Activated gamma-delta T cell treated with anti-CD3 and anti-CD28 coated beads, Interleukin-2, amount 50 U/mL, for 16 hours (primary cell): ENCODE results near the gene PCP2.
"Not testable (repeated sequence)": the region's sequence is repeated elsewhere in the genome, so short reads cannot be mapped to it uniquely, and the experiment has no call there.

ENCODE experiments used
- DNase-seq: peaks from one replicate; pipeline ENCODE4 v3.0.0-alpha.2; 2020; ENCODE audit warnings: low read depth

The PCP2 gene

DNA sequence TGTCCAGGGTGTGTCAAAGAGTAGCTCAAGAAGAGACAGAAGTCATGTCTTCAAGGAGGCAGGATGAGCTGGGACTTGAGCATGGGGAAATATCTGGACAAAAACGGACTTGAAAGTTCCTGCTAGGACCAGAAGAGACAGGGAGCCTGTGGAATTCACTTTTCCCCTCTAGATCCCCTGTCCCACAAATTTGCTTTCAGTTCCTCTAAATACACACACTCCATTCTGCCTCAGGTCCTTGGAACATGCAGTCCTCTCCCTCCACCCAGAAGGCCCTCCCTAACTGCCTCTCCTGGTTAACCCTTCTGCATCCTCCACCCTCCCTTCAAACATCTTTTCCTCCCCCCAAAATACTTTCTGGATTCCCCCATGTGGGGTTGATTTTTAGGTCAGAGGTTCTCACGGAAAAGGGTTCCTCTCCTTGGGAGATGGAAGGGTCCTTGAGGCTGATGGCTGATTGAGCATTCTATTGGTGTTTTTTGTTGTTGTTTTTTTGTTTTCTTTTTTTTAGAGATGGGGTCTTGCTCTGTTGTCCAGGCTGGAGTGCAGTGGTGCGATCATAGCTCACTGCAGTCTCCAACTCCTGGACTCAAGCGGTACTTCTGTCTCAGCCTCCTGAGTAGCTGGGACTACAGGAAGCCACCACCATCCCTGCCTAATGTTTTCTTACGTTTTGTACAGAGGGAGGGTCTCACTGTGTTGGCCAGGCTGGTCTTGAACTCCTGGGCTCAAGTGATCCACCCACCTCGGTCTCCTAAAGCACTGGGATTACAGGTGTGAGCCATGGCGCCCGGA is 28.4 kb upstream of the PCP2 start:
- no peak for DNase-seq

DNA sequence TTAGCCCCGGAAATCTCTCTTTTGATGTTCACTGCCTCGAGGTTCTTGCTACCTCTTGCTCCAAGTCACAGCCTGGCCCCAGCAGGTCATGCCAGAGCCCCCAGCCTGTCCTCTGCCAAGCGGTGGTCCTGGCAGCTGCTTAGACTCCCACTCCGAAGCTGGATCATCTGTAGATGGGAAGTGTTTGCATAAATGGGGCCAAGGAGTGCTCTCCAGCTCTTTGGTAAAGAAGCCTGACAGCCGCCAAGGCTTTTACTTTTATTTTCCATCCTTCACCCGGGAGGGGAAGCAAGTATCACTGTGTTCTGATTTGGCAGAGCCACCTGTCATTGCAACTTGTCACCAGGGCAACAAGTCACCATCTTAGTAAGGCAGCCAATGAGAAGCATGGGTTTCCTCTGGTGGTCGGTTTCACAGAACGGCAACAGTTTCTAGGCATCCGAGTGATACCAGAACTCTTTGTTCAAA is 24.7 kb upstream of the PCP2 start:
- no peak for DNase-seq

DNA sequence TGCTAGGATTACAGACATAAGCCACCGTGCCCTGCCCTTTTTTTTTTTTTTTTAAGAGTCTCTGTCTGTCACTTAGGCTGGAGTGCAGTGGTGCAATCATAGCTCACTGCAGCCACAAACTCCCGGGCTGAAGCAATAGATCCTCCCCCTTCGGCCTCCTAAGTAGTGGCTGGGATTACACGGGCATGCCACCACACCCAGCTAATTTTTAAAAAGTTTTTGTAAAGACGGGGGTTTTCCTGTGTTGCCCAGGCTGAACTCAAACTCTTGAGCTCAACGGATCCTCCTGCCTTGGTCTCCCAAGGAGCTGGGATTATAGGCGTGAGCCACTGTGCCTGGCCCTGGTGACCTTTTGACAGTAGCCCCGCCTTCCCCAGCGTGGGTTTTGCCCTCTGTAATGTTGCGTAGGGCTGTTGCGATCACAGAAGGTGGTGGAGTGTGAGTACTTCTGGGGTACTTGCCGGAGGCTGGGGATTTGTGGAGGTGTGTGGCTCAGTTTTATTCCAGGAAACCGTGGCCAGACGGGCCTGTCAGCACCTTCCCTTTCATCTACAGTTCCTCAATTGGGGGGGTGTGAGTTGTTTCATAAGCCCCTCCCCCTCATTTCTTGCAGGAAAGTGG is 23.7 kb upstream of the PCP2 start:
- DNase-seq: no peak

DNA sequence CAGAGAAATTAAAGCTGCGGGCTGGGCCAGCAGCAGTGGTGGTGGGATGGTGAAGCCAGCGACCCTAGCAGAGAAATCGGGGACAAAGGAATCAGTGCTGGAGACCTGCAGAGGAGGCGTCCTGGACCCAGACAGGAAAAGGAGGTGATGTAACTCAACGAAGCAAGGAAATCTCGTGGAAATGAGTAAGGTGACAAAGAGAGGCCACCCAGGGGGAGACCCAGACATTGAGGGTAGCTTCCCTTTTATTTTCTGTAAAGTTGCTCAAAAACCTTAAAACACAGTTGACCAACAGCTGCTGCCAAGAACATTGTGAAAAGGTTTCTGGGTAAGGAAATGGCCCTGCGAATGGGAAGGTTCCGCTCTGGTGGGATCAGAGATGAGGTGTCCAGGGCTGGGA is 22.1 kb upstream of the PCP2 start:
- DNase-seq: no peak

DNA sequence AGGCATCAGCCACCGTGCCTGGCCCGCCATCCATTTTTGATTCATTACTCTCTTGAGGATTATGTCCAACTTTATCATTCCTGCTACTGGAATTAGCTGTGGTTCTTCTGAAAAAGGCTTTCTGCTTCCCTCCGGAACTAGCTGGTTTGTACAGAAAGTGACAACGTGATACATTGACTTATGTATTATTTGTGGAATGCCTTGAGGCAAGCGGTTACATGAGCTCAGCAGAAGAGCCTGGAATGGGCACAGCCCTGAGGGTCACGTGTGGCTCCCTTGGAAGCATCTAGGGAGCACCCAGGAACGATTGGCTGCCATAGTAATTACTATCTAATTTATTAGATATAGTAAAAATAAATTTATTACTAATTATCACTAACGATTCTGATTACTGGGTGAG is 20.9 kb upstream of the PCP2 start:
- no peak for DNase-seq

DNA sequence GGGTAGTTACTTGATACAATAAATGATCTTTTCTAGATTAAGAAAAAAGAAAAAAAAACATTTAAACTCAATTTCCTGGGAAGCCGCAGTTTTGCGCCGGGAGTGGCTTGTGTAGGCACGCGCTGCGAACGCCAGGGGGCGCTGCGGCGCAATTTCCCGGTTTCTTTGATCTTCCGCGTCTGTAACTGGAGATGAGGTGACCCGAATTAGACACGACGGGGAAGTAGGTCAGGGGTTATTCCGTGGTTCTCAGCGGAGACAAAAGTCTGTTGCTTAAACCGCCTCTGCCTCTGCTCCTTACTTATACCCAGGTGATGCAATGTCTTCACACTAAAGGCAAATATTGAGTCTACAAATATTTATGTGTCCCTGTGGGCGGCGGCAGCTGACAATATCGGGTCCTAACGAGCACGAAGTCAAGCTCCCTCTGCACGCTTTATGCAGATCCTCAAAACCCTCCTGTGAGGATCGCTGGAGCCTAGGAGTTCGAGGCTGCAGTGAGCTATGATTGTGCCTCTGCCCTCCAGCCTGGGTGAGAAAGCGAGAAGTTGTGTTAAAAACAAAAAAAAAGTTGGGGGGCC is 18.6 kb upstream of the PCP2 start:
- peak; percentile 83 for DNase-seq

DNA sequence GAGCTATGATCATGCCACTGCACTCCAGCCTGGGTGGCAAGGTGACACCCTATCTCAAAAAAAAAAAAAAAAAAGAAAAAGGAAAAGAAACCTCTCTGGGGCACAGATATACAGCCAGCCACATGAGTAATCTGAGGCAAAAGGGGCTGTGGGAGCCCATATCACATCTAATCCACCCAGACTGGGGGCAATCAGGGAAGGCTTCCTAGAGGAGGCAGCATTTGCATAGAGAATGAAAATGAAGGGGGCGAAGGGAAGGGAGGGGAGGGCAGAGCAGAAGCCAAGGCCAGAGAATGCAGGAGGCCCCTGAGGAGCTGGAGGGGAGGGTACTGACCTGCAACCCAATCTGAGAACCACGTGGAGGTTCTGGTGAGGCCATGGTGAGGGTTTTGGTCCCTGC is 16.6 kb upstream of the PCP2 start:
- no peak for DNase-seq

DNA sequence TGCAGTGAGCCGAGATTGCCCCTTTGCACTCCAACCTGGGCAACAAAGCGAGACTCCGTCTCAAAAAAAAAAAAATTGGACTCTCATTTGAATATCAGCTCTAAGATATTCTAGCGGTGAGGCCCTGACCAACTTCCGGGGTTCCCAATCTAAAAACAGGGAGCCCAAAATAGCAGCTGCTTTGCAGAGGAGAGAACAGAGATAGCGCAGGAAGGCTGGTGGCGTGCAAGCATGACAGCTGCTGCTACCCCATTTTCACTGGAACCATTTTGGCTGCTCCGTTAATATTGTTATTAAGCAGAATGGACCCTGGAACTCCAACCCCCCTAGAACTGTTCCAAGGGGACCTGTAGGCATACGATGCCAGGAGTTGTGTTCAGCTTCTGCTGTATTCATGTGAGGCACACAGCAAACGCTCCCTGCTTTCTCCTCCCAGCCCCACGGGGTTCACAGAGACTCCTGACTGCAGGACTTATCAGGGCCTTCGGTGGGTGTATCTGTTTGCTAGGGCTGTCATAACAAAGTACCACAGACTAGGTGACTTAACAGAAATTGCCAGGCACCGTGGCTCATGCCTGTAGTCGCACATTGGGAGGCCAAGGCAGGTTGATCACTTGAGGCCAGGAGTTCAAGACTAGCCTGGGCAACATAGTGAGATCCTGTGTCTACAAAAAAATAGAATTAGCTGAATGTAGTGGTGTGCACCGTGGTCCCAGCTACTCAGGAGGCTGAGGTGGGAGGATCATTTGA is 14.9 kb upstream of the PCP2 start:
- DNase-seq: no peak

DNA sequence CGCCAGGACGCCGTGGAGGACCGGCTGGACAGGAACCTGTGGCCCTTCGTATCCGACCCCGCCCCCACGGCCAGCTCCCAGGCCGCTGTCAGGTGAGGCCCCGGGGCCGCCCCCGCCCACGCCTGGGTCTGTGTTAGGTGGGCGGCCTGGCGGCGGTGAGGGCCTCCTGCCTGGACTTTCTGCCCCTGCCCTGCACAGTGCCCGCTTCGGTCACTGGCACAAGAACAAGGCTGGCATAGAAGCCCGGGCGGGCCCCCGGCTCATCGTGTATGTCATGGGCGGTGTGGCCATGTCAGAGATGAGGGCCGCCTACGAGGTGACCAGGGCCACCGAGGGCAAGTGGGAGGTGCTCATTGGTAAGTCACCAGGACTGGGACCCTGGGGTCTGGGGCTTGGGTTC is 13.6 kb upstream of the PCP2 start:
- DNase-seq: no peak

DNA sequence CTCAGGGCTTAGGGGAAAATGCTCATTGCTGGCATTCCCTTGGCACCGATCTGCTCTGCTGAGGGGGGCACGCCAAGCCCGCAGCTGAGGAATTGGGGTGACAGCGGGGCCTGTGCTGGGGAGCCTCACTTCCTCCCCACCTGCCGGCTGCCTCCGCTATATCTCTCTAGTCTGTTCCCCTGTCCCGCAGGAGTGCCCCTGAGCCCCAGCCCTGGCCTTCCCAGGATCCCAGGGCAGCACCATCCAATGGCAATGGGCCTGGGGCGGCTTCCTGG is 12.8 kb upstream of the PCP2 start:
- no peak for DNase-seq

DNA sequence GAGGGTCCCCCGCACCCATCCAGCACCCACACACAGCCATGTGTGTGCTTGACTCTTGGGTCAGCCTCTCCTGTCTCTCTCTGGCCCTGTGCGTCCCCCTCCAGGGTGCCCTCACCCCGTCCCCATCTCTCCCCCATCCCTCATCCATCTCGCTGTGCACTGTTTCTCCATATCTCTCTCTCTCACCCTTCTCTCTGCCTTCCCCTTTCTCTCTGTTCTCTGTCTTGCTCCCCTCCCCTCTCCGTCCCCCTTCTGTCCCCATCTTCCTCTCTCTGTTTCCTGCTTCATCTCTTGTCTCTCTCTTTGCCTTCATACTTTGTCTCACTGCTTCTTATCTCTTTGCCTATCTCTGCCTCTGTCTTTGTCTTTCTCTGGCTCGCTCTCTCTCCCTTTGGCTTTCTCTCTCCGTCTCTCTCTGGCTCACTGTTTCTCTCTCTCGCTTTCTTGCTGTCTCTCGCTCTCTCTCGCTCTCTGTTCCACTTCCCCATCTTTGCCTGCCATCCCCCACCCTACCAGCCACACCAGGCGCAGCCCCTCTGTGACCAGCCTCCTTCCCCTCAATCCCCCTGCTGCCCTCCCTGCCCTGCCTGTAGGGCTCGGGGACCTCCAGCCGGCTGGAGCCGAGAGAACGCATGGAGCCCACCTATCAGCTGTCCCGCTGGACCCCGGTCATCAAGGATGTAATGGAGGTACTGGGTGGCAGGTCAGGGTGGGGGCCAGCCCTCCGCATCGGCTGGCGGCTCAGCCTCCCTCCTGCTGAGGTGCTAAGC is 12.3 kb upstream of the PCP2 start:
- no peak for DNase-seq

DNA sequence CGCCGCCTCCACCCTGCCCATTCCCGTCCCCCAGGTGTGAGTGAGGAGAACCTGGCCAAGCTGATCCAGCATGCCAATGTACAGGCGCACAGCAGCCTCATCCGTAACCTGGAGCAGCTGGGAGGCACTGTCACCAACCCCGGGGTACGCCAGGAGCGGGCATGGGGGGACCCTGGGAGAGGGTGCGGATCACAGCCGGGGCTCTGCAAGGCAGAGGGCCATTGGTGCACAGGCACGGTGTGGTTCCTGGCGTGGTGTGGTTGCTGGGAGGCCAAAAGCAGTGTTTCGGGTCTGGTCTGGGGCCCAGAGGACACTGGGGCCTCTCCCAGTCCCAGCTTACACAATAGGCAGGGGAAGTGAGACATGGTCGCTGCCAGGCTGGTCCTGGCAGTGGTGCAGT is 11.6 kb upstream of the PCP2 start:
- no peak for DNase-seq

DNA sequence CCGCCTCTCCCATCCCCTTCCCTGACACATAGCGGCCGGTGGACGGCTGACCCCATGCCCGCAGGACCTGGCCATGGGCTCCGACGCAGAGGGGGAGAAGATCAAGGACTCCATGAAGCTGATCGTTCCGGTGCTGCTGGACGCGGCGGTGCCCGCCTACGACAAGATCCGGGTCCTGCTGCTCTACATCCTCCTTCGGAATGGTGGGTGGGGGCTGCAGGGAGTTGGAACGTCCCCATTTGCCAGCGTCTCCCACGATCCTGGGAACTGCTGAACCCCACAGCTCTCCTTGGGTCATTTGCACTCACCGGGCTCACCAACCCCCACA is 11.0 kb upstream of the PCP2 start:
- no peak for DNase-seq

DNA sequence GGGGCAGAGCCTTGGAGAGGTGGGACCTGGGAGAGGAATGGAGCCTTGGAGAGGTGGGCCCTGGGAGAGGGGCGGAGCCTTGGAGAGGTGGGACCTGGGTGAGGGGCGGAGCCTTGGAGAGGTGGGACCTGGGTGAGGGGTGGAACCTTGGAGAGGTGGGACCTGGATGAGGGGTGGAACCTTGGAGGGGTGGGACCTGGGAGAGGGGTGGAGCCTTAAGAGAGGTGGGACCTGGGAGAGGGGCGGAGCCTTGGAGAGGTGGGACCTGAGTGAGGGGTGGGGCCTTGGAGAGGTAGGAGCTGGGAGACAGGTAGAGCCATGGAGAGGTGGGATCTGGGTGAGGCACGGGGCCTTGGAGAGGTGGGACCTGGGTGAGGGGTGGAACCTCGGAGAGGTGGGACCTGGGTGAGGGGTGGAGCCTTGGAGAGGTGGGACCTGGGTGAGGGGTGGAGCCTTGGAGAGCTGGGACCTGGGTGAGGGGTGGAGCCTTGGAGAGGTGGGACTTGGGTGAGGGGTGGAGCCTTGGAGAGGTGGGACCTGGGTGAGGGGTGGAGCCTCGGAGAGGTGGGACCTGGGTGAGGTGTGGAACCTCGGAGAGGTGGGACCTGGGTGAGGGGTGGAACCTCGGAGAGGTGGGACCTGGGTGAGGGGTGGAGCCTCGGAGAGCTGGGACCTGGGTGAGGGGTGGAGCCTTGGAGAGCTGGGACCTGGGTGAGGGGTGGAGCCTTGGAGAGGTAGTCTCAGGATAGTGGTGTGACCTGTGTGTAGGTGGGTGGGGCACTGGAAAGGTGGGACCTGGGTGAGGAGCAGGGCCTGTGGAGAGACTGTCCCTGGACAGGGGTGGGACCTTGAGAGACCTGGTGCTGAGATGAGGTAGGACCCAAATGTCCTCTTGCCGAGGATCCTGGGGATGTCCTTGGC is 10.4 kb upstream of the PCP2 start:
- DNase-seq: not testable (repeated sequence)

DNA sequence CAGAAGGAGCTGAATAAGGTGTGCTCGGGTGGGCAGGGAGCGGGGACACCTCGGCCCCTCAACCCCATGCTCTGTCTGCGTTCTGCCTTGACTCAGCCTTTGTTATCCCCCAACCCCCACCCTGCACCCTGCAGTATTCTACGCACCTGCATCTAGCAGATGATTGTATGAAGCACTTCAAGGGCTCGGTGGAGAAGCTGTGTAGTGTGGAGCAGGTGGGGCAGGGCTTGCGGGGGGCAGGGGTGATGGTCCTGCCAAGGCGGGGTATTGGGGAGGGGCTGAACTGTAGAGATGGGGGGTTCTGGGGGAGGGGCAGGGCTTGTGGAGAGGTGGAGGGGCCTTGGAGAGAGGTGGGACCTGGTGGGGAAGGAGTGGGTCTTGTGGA is 9.5 kb upstream of the PCP2 start:
- DNase-seq: no peak

DNA sequence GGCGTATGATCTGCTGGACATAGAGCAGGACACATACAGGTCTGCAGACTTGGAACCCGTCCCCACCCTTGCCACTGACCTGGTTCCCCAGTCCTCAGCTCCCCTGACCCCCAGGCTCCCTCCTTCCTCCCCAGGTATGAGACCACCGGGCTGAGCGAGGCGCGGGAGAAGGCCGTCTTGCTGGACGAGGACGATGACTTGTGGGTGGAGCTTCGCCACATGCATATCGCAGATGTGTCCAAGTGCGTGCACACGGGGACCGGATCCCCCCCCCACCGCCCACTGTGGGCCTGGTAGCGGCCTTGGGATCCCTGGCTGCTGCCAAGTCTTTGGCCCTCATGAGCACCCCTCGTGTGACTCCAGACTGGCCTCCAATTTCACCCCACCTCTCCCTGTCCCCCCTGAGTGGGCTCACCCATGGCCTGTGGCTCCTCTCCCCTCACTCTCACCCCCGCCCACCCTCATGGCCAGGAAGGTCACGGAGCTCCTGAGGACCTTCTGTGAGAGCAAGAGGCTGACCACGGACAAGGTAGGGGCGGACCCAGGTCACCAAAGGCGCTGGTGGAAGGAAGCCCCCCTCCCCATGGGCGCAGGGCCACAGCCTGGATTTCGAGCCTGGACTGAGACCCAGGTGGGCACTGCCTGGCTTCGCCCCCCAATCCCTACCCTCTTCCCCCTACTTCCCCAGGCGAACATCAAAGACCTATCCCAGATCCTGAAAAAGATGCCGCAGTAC is 8.9 kb upstream of the PCP2 start:
- DNase-seq: no peak

DNA sequence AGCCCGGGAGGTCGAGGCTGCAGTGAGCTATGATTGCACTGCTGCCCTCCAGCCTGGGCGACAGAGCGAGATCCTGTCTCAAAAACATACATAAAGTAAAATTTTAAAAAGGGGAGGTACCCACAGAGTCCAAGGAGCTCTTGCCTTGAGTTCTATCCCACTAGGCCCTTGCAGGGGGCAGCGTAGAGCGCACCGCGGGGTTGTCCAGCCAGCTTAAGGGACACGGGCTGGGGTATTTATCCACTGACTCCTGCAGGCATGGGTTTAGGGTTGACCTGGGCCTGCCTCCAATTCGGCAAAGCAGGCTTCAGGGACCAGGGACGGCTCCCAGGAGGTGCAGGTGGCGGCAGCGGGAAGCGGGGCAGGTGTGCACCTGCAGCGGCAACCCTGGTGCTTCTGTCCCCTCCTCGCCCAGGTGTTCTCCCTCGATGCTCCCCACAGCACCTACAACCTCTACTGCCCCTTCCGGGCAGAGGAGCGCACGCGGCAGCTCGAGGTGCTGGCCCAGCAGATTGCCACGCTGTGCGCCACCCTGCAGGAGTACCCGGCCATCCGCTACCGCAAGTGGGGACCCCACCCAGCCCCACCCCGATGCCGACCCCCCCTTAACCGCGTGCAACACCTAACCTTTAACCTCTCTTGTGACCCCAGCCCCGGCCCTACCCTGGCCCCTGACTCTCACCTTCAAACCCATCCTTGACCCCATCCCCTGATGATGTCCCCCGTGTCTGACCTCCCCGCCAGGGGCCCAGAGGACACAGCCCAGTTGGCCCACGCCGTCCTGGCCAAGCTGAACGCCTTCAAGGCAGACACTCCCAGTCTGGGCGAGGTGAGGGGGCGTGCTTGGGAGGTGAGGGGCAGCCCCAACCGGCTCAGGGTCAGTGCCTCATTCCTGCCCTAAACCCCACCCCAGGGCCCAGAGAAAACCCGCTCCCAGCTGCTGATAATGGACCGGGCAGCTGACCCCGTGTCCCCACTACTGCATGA is 8.1 kb upstream of the PCP2 start:
- no peak for DNase-seq

DNA sequence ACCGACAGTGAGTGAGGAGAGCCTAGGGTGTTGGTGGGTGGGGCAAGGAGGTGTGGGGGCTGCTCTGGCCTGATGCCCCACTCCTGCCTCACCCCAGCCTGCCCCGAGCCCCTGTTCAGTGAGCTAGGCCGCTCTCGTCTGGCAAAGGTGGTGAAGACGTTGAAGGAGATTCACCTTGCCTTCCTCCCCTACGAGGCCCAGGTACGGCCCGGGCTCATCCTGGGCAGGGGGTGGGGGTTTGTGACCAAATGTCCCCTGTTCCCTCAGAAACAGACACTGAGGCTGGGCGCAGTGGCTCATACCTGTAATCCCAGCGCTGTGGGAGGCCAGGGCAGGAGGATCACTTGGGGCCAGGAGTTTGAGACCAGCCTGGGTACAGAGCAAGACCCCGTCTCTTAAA is 7.3 kb upstream of the PCP2 start:
- DNase-seq: no peak

DNA sequence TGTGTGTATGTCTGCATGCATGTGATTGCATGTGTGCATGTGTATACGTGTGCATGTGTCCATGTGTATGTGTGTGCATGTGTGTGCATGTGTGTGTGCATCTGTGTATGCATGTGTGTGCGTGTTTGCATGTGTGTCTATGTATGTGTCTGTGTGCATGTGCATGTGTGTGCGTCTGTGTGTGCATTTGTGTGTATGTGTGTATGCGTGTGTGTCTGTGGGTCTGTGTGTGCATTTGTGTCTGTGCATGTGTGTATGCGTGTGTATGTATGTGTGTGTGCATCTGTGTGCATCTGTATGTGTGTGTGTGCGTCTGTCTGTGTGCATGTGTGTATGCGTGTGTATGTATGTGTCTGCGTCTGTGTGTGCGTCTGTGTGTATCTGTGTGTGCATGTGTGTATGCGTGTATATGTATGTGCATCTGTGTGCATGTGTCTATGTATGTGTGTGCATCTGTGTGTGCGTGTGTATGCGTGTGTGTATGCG is 6.4 kb upstream of the PCP2 start:
- no peak for DNase-seq
